HEK293 (cell line): ENCODE data around the gene CACNB3.

Experiments
- KLF7 ChIP-seq: fragments of 450-650 bp; formaldehyde crosslinking; IDR thresholded peaks from 2 replicates; pipeline ENCODE4 v1.5.1; 2016; ENCODE audit warnings: missing biosample characterization, missing genetic modification characterization, borderline replicate concordance
- OSR2 ChIP-seq: fragments of 450-650 bp; formaldehyde crosslinking; IDR thresholded peaks from 2 replicates; pipeline ENCODE4 v1.5.1; 2016; ENCODE audit warnings: missing biosample characterization, missing genetic modification characterization
- RBAK ChIP-seq: fragments of 450-650 bp; formaldehyde crosslinking; IDR thresholded peaks from 2 replicates; pipeline ENCODE4 v1.5.1; 2016; ENCODE audit warnings: missing biosample characterization, missing genetic modification characterization
- SP3 ChIP-seq: fragments of 450-650 bp; formaldehyde crosslinking; IDR thresholded peaks from 2 replicates; pipeline ENCODE4 v1.5.1; 2016; ENCODE audit warnings: missing biosample characterization, missing genetic modification characterization
- YY1 ChIP-seq: fragments of 450-650 bp; formaldehyde crosslinking; IDR thresholded peaks from 2 replicates; pipeline ENCODE4 v1.5.1; 2018; ENCODE audit warnings: missing biosample characterization, missing genetic modification characterization
- YY2 ChIP-seq: fragments of 450-650 bp; formaldehyde crosslinking; IDR thresholded peaks from 2 replicates; pipeline ENCODE4 v1.5.1; 2016; ENCODE audit warnings: missing biosample characterization, missing genetic modification characterization
- ZBTB20 ChIP-seq: fragments of 450-650 bp; formaldehyde crosslinking; IDR thresholded peaks from 2 replicates; pipeline ENCODE4 v1.5.1; 2016; ENCODE audit warnings: missing biosample characterization, missing genetic modification characterization
- ZNF146 ChIP-seq: fragments of 450-650 bp; formaldehyde crosslinking; IDR thresholded peaks from 2 replicates; pipeline ENCODE4 v1.5.1; 2016; ENCODE audit warnings: missing biosample characterization, missing genetic modification characterization
- ZNF248 ChIP-seq: fragments of 450-650 bp; formaldehyde crosslinking; IDR thresholded peaks from 2 replicates; pipeline ENCODE4 v1.5.1; 2017; ENCODE audit warnings: missing biosample characterization, missing genetic modification characterization
- ZNF341 ChIP-seq: fragments of 450-650 bp; formaldehyde crosslinking; IDR thresholded peaks from 2 replicates; pipeline ENCODE4; 2016; ENCODE audit warnings: low read depth, missing biosample characterization, missing genetic modification characterization
- ZNF501 ChIP-seq: fragments of 450-650 bp; formaldehyde crosslinking; IDR thresholded peaks from 2 replicates; pipeline ENCODE4 v1.5.1; 2016; ENCODE audit warnings: missing biosample characterization, missing genetic modification characterization
- ZNF629 ChIP-seq: fragments of 450-650 bp; formaldehyde crosslinking; IDR thresholded peaks from 2 replicates; pipeline ENCODE4 v1.5.1; 2017; ENCODE audit warnings: missing biosample characterization, missing genetic modification characterization
- ZNF664 ChIP-seq: fragments of 450-650 bp; formaldehyde crosslinking; IDR thresholded peaks from 2 replicates; pipeline ENCODE4 v1.5.1; 2016; ENCODE audit warnings: missing biosample characterization, missing genetic modification characterization
- ZNF843 ChIP-seq: fragments of 450-650 bp; formaldehyde crosslinking; IDR thresholded peaks from 2 replicates; pipeline ENCODE4 v1.5.1; 2016; ENCODE audit warnings: missing biosample characterization, missing genetic modification characterization
- TF ChIP-seq, protein P1 (sequence below): fragments of 450-650 bp; formaldehyde crosslinking; IDR thresholded peaks from 2 replicates; pipeline ENCODE4 v1.5.1; 2016; ENCODE audit warnings: missing biosample characterization, missing genetic modification characterization, borderline replicate concordance
- TF ChIP-seq, protein P2 (sequence below): fragments of 450-650 bp; formaldehyde crosslinking; IDR thresholded peaks from 2 replicates; pipeline ENCODE4 v1.5.1; 2016; ENCODE audit warnings: missing biosample characterization, missing genetic modification characterization
- TF ChIP-seq, protein P3 (sequence below): IDR thresholded peaks from 2 replicates; pipeline ENCODE4 v1.6.1; 2011; ENCODE audit warnings: mild to moderate bottlenecking, low read depth, low read length, borderline replicate concordance
- TF ChIP-seq, protein P4 (sequence below): fragments of 450-650 bp; formaldehyde crosslinking; IDR thresholded peaks from 2 replicates; pipeline ENCODE4 v1.5.1; 2016; ENCODE audit warnings: missing biosample characterization, missing genetic modification characterization, borderline replicate concordance
- TF ChIP-seq, protein P5 (sequence below): fragments of 450-650 bp; formaldehyde crosslinking; IDR thresholded peaks from 2 replicates; pipeline ENCODE4 v1.5.1; 2016; ENCODE audit warnings: missing biosample characterization, missing genetic modification characterization
- TF ChIP-seq, protein P6 (sequence below): fragments of 450-650 bp; formaldehyde crosslinking; conservative IDR thresholded peaks from 2 replicates; pipeline ENCODE4 v1.5.1; 2016; ENCODE audit warnings: low read depth, missing biosample characterization, missing genetic modification characterization

The CACNB3 gene

DNA sequence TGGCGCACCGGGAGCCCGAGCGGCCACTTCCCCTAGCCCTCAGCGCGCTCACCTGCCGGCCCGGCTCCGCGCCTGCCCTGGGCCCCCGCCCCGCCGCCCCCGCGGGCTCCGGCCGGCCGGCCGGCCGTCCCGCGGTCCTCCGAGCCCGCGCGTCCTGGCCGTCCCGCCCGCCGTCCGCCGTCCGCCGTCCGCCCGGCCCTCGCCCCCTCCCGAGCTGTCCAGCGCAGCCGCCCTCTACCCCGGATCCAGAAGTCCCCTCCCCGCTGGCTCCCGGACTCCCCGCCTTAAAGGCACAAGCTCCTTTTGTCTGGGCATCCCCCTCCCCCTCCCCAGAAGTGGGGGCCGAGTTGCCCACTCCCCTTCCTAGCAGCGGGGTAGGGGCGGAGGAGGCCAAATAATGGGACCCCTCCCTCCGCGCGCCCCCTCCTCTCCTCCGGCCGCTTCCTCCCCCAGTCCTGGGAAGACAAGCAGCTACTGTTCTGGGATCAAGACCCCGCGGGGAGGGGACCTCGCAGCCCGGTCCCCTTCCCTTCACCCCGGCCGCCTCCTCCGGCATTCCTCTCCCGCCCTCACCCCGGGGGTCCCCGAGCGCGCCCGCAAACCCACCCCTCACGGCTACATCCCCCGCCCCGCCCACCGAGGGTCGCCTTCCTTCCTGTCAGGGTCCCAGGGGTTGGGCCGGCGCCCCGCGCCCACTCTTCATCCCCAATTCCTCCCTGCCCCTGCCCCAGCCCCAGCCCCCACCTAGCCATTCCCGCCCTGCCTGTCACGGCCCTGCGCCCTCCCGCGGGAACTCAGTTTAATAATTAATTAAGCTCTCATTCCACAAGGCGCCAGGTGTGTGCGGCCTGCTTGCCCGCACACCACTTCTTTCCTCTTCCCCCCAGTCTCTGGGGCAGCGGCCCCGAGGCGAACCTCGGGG lies 29.2 kb upstream of the CACNB3 start, which contains the start of gene ADCY6 (continued):
- TF ChIP-seq, protein P1, sequence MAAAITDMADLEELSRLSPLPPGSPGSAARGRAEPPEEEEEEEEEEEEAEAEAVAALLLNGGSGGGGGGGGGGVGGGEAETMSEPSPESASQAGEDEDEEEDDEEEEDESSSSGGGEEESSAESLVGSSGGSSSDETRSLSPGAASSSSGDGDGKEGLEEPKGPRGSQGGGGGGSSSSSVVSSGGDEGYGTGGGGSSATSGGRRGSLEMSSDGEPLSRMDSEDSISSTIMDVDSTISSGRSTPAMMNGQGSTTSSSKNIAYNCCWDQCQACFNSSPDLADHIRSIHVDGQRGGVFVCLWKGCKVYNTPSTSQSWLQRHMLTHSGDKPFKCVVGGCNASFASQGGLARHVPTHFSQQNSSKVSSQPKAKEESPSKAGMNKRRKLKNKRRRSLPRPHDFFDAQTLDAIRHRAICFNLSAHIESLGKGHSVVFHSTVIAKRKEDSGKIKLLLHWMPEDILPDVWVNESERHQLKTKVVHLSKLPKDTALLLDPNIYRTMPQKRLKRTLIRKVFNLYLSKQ: no peak
- TF ChIP-seq, protein P2, sequence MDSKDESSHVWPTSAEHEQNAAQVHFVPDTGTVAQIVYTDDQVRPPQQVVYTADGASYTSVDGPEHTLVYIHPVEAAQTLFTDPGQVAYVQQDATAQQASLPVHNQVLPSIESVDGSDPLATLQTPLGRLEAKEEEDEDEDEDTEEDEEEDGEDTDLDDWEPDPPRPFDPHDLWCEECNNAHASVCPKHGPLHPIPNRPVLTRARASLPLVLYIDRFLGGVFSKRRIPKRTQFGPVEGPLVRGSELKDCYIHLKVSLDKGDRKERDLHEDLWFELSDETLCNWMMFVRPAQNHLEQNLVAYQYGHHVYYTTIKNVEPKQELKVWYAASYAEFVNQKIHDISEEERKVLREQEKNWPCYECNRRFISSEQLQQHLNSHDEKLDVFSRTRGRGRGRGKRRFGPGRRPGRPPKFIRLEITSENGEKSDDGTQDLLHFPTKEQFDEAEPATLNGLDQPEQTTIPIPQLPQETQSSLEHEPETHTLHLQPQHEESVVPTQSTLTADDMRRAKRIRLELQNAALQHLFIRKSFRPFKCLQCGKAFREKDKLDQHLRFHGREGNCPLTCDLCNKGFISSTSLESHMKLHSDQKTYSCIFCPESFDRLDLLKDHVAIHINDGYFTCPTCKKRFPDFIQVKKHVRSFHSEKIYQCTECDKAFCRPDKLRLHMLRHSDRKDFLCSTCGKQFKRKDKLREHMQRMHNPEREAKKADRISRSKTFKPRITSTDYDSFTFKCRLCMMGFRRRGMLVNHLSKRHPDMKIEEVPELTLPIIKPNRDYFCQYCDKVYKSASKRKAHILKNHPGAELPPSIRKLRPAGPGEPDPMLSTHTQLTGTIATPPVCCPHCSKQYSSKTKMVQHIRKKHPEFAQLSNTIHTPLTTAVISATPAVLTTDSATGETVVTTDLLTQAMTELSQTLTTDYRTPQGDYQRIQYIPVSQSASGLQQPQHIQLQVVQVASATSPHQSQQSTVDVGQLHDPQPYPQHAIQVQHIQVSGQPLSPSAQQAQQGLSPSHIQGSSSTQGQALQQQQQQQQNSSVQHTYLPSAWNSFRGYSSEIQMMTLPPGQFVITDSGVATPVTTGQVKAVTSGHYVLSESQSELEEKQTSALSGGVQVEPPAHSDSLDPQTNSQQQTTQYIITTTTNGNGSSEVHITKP (tag by site-specific recombination): peak; percentile 24; the same call in 1 of the 2 replicates
- TF ChIP-seq ZNF501: peak; percentile 53; the same call in 1 of the 2 replicates
- TF ChIP-seq, protein P3, sequence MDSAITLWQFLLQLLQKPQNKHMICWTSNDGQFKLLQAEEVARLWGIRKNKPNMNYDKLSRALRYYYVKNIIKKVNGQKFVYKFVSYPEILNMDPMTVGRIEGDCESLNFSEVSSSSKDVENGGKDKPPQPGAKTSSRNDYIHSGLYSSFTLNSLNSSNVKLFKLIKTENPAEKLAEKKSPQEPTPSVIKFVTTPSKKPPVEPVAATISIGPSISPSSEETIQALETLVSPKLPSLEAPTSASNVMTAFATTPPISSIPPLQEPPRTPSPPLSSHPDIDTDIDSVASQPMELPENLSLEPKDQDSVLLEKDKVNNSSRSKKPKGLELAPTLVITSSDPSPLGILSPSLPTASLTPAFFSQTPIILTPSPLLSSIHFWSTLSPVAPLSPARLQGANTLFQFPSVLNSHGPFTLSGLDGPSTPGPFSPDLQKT: no peak
- peak; percentile 10; the same call in 1 of the 2 replicates for TF ChIP-seq ZNF629 (tag by site-specific recombination)
- no peak for TF ChIP-seq RBAK
- peak; percentile 44; the same call in 1 of the 2 replicates for TF ChIP-seq ZNF341
- TF ChIP-seq OSR2 (tag by site-specific recombination): peak; percentile 72
- peak; percentile 78 for TF ChIP-seq SP3 (tag by site-specific recombination)
- TF ChIP-seq YY2 (tag by site-specific recombination): no peak
- TF ChIP-seq, protein P4, sequence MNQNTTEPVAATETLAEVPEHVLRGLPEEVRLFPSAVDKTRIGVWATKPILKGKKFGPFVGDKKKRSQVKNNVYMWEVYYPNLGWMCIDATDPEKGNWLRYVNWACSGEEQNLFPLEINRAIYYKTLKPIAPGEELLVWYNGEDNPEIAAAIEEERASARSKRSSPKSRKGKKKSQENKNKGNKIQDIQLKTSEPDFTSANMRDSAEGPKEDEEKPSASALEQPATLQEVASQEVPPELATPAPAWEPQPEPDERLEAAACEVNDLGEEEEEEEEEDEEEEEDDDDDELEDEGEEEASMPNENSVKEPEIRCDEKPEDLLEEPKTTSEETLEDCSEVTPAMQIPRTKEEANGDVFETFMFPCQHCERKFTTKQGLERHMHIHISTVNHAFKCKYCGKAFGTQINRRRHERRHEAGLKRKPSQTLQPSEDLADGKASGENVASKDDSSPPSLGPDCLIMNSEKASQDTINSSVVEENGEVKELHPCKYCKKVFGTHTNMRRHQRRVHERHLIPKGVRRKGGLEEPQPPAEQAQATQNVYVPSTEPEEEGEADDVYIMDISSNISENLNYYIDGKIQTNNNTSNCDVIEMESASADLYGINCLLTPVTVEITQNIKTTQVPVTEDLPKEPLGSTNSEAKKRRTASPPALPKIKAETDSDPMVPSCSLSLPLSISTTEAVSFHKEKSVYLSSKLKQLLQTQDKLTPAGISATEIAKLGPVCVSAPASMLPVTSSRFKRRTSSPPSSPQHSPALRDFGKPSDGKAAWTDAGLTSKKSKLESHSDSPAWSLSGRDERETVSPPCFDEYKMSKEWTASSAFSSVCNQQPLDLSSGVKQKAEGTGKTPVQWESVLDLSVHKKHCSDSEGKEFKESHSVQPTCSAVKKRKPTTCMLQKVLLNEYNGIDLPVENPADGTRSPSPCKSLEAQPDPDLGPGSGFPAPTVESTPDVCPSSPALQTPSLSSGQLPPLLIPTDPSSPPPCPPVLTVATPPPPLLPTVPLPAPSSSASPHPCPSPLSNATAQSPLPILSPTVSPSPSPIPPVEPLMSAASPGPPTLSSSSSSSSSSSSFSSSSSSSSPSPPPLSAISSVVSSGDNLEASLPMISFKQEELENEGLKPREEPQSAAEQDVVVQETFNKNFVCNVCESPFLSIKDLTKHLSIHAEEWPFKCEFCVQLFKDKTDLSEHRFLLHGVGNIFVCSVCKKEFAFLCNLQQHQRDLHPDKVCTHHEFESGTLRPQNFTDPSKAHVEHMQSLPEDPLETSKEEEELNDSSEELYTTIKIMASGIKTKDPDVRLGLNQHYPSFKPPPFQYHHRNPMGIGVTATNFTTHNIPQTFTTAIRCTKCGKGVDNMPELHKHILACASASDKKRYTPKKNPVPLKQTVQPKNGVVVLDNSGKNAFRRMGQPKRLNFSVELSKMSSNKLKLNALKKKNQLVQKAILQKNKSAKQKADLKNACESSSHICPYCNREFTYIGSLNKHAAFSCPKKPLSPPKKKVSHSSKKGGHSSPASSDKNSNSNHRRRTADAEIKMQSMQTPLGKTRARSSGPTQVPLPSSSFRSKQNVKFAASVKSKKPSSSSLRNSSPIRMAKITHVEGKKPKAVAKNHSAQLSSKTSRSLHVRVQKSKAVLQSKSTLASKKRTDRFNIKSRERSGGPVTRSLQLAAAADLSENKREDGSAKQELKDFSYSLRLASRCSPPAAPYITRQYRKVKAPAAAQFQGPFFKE (tag by site-specific recombination): 0 out of 2 replicates have a peak, but pooled peaks have one; percentile 72
- TF ChIP-seq ZNF664 (tag by site-specific recombination): no peak
- TF ChIP-seq YY1 (tag by site-specific recombination): peak; percentile 15; the same call in 1 of the 2 replicates
- 0 out of 2 replicates have a peak, but pooled peaks have one; percentile 47 for TF ChIP-seq ZNF843 (tag by site-specific recombination)
- no peak for TF ChIP-seq KLF7
- TF ChIP-seq, protein P5, sequence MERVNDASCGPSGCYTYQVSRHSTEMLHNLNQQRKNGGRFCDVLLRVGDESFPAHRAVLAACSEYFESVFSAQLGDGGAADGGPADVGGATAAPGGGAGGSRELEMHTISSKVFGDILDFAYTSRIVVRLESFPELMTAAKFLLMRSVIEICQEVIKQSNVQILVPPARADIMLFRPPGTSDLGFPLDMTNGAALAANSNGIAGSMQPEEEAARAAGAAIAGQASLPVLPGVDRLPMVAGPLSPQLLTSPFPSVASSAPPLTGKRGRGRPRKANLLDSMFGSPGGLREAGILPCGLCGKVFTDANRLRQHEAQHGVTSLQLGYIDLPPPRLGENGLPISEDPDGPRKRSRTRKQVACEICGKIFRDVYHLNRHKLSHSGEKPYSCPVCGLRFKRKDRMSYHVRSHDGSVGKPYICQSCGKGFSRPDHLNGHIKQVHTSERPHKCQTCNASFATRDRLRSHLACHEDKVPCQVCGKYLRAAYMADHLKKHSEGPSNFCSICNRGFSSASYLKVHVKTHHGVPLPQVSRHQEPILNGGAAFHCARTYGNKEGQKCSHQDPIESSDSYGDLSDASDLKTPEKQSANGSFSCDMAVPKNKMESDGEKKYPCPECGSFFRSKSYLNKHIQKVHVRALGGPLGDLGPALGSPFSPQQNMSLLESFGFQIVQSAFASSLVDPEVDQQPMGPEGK (tag by site-specific recombination): peak; percentile 89
- TF ChIP-seq ZBTB20 (tag by site-specific recombination): peak; percentile 4; the same call in 1 of the 2 replicates
- TF ChIP-seq, protein P6, sequence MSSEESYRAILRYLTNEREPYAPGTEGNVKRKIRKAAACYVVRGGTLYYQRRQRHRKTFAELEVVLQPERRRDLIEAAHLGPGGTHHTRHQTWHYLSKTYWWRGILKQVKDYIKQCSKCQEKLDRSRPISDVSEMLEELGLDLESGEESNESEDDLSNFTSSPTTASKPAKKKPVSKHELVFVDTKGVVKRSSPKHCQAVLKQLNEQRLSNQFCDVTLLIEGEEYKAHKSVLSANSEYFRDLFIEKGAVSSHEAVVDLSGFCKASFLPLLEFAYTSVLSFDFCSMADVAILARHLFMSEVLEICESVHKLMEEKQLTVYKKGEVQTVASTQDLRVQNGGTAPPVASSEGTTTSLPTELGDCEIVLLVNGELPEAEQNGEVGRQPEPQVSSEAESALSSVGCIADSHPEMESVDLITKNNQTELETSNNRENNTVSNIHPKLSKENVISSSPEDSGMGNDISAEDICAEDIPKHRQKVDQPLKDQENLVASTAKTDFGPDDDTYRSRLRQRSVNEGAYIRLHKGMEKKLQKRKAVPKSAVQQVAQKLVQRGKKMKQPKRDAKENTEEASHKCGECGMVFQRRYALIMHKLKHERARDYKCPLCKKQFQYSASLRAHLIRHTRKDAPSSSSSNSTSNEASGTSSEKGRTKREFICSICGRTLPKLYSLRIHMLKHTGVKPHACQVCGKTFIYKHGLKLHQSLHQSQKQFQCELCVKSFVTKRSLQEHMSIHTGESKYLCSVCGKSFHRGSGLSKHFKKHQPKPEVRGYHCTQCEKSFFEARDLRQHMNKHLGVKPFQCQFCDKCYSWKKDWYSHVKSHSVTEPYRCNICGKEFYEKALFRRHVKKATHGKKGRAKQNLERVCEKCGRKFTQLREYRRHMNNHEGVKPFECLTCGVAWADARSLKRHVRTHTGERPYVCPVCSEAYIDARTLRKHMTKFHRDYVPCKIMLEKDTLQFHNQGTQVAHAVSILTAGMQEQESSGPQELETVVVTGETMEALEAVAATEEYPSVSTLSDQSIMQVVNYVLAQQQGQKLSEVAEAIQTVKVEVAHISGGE: peak; percentile 54
- TF ChIP-seq ZNF248 (tag by site-specific recombination): no peak
- TF ChIP-seq ZNF146 (tag by site-specific recombination): no peak
